D341Med (cell line): ENCODE measurements around the gene ARHGEF28.

ENCODE experiments used
- DNase-seq: peaks from one replicate; pipeline ENCODE4 v3.0.0; 2012; ENCODE audit warnings: low spot score

Gene ARHGEF28

DNA sequence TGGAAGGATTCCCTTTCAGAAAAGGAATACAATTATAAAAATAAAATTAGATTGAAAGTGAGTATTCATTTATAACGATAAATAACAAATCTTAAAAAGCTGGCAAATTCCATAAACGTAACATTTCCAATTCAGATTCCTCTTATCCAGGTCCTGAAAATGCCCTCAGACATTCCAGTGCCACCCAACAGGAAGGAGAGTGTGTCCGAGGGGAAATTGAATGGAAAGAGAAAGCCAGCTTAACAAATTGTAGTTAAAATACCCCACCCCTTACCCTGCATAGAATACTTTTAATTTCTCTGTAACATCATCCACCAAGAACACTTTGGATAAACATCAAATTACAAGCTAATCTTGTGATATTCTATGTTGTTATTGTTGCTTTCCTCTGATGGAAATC, 72.0 kb downstream of the ARHGEF28 start:
- DNase-seq, result no peak

DNA sequence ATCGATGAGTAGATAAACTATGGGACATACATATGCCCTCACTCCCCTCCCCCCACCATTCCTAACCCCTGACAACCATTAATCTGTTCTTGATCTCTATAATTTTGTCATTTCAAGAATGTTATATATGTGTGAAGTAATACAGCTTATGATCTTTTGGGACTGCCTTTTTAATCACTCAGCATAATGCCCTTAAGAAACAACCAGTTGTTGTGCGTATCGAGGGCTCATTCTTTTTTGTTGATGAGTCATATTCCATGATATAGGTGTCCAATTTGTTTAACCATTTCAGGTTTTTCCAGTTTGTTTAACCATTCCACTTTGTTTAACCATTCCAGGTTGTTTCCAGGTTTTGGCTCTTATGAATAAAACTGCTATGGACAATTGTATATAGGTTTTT, 75.6 kb downstream of the ARHGEF28 start:
- no peak for DNase-seq

DNA sequence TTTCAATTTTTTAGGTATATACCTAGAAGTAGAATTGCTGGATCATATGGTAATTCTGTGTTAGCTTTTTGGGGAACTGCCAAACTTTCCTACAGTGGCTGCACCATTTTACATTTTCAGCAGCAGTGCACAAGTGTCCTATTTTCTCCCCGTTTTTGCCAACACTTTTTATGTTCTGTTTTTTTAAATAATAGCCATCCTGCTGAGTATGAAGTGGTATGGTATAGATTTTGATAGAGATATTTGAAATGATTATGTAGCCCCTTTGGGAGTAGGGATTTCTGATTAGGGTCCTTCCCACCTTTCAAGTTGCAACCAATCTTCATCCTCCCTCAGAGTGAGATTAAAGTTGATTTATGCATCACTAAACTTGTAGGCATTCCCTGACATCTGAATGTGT, 76.5 kb downstream of the ARHGEF28 start:
- no peak for DNase-seq

DNA sequence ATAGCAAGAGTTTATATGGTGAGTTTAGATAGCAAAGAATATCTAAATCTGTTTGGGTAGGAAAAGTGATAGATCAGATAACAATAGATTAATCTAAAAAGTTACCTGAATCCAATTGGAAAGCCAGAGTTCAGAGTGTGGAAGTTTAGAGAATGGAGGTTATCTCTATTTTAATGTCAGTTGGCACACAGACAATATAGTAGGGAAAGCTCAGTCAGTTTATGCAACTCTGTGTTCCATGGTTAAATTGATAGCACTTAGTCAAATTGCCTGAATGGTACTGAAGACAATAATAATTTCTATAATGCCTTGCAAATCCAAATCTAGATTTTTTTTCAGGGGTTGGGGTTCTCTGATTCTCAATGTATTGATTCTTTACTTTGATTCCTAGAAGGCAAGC, 77.0 kb downstream of the ARHGEF28 start:
- DNase-seq, result no peak

DNA sequence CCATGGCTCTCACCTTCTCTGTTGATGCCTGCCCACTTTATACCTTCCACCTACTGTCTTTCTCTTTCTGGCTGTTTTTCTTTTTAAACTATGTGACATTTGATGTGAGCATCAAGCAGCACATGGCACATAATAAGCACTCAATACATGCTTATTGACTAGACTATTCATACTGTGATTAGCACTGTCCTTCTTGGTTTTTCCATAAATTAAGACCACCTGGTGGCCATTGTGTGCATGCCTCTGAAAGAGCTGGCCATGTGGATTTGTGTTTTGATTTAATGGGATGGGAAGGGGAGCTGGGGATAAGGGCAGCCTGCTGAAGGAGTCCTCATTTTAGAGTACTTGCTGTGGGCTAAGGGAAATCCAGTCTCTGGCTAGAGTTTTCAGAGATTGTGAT, 79.4 kb downstream of the ARHGEF28 start:
- DNase-seq, result no peak

DNA sequence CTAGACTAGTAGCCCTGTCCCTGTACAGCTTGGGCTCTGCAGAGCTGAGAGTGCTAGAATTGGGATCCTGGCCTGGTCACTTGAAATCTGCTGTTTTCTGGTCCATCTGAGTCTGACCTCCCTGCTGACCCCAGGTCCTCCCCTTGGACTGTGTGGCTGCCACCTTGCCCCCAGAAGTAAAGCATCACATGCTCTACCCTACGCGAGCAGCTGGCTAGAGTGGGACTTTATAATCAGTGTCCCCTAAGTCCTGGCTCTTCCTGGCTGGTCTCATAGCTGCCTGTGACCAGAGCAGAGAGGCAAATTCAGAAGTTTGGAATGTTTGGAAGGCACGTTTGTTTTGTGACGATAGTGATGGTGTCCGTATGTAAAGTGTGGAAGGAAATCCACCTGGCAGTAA, 81.0 kb downstream of the ARHGEF28 start:
- DNase-seq, result no peak

DNA sequence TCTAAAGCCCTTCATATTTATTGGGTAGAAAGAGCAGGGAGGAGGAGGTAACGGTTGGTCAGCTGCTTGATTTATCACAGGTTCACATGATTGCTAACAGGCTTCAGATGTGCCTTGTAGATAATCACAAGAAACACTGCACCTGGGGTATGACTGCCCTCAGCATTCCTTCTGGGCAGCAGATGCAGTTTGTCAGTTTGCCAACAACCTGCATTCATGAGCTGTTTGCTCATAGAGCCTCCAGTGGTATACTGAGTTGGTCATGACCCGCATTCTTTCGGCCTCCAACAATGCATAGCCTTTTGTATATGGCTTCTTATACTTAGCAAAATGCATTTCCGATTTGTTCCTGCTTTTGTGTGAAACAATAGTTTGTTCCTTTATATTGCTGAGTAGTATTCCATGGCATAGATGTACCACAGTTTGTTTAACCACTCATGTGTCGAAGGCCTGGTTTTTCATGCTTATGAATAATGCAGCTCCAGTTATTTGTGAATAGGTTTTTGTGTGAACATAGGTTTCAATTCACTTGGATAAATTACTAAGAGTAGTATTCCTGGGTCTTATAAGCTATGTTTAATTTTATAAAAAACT, 83.6 kb downstream of the ARHGEF28 start:
- DNase-seq, result no peak

DNA sequence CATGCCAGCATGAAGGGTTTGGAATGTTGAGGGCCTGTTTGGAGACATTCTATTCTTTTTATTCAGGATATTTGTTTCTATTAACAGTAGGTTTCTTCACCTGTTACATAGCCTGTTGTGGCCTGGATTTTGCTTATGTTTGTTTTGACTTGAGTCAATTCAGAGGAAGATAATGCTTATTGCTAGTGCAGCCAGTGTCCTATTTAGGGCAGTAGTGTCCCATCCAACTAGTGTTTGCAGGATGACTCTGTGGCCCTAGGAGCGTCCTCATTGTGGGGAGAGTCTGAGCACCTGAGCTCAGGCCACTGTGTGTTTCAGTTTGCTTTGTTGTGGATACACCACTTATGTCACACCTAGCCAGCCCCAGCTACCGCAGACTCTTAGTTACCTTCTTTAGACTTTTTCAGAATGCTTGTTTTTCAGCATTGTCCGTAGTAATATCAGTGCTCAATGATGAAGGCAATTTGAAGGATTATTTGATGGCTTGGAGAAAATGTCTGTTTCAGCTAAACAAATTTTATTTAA, 90.3 kb downstream of the ARHGEF28 start:
- no peak for DNase-seq

DNA sequence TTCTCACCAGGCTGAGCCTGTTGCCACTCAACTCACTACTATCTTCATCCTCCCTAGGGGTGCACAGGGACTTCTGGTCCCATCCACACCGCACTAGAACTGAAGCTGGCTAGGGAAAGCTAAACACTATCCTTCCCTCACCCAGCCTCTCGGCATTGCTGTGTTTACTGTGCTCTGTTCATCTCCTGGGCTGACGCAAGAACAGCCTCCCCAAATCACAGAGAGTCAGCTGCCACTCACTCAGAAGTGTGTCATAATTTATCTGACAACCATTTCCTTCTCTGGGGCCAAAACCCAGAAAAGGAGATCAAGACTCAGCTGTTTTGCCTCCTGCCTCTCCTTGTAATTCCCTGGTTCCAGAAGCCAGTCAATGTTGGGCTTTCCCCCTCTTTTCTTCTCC, 92.8 kb downstream of the ARHGEF28 start:
- no peak for DNase-seq

DNA sequence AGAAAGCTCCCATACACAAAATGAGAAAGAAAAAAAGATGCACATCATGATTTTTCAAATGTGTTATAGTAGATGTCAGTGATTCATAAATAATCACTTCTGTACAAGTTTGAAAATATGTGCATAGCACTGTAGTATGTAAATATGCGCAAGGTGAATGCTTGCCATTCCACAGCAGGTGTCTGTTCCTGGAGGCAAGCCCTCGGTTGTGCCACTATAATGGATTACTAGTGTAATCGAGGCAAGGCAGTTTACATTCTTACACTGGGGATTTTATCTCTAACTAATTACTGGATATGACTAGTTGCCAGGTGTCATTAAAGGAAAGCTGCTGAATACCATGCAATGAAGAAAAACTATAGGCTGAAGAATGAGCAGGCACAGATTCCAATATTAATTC, 93.6 kb downstream of the ARHGEF28 start:
- DNase-seq, result no peak

DNA sequence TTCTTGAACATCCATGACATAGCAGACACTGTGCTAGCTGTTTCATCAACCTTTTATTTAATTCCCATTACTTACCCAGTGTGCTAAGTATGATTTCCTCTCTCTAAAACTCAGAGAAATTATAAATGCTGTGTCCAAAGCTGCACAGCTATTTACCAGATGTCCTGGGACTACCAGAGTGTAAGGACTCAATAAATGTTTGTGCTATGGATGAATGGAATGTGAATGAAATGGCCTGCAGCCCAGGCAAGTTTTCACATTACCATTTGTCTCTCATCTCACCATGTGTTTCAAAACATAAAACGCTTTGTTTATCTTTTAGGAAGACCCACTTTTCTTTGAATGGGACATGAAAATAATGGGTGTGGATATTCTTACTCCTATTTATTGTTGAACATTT, 96.2 kb downstream of the ARHGEF28 start:
- DNase-seq, result no peak

DNA sequence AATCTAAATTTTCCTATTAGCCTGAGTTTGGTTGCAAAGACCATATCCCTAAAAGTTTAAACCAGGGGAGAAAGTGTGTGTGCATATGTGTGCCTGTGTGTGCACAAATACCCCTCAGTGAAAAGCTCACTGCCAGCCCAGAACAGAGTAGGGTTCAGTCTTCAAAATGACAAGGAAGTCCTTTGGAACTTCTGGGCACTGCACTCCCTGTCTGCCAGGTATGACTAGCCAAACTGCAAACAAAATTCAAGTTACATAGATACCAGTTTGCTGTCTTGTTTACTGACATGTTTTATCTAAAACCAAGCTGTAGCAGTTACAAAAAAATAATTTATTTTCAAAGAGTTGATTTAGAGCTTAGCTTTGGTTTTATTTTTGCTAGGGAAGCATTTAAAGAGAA, 100.1 kb downstream of the ARHGEF28 start:
- DNase-seq, result no peak

DNA sequence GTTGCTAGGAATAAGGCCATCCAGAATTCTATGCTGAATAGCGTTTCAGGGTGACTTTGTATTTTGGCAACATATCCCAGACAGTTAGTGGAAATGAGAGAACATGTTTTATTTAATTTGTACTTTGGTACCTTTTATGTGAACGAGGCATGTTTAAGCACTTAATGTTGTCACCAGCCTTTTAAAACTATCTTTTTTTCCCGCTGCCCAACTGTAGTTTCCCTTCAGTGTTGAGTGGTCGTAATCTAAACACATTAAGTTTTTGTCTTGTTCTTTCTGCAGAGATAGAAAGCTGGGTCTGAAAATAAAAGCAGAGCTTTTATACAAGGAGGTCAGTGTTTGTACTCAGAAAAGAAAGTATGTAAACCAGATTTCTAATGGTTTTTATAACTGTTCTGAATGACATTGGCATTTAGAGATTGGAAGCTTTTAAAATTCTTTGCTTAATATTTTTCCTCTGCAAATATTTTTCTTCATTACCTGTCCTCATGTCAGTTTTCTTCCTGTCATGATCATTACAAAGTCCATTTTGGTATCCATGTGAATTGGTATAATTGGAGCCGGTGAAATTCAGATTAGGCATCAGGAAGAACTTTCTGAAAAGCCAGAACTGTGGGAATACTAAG, 100.7 kb downstream of the ARHGEF28 start:
- DNase-seq, result no peak

DNA sequence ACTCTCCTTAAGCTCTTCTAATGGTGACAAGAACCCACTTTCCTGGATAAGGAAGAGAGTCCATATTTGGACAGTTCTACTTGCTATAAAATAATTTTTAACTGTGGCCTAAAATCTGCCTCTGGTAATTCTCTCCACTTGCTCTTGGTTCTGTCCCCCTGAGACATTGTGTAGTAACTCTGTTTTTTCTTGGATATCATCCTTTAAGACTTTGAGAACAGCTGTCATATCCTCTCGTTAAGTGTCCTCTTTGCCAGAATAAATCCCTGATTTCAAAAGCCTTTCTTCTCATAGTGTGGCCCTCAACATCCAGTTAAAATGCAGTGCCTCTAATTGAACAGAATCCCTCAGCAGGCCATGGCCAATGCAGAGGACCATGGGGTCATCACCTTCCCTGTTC, 101.5 kb downstream of the ARHGEF28 start:
- no peak for DNase-seq

DNA sequence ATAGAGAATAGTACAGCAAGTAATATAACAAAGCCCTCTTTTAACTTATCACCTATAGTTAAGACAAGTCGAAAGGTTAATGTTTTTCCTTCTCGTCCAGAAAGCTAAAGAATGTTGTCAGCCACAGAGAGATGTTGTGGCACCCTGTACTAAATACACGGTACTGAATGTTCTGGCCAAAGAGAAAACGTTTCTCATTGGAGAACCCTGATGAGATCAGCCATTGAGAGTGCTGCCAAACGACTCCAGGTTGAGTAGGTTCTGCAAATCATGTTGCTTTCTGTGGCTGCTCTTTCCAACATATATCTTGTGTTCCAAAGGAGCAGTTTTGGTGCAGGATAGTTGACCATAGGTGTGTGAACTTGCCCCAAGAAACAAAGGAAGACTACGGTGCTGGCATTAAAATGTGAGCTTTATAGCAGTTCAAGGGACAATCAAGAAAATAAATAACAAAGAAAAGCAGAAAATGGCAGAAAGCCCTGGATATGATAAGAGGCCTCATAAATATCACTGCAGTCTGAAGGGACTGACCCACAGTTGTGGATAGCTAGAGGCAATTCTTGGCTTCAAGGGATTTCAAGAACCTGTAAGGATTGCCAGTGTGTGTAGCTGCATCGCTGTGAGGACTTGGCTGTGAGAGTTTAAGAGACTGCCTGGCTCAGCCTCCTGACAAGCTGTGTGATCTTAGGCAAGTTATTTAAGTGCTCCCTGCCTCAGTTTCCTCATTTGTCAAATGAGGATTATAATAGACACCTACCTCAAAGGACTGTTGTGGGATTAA, 102.7 kb downstream of the ARHGEF28 start:
- DNase-seq, result no peak

DNA sequence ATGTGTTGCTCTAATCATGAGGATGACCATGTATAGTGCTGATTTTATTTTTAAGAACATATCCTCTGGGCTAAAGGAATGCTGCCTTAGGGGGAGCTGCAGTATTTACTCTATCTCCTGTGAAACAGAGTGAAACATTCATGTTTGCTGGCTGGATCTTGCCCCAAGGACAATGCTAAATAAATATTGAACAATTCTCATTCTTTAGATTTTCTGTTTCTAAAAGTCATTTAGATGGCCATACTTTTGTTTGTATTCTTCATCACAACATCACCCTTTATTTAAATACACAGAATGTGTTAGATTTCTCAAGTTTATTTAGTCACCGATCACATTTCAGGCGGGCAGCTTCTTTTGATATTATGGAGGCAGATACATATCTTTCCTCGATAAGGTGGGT, 103.3 kb downstream of the ARHGEF28 start:
- DNase-seq, result no peak

DNA sequence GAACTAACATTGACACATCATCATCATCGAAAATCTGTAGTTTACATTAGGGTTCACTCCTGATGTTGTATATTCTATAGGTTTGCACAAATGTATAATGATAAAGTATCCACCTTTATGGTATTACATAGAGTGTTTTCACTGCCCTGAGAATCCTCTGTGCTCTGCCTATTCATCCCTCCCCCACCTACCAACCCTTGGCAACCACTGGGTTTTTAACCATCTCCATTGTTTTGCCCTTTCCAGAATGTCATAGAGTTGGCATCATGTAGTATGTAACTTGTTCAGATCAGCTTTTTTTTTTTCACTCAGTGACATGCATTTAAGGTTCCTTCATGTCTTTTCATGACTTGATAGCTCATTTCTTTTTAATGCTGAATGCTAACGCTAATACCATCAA, 106.0 kb downstream of the ARHGEF28 start:
- DNase-seq, result no peak

DNA sequence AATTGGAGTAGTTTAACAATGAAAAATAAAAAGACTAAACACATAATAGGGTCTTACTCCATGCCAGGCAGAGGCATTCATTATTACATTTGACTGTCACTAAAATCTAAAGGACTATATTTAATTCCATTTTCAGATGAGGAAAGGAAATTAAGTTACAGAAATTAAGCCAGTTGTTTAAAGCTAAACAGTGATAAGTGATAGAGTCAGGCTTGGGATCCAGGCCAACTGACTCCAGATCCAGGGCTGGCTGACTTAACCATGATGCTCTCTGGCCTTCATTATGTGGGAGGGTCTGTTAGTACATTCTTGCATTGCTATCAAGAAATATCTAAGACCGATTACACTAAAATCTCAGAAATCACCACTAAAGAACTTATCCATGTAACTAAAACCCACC, 107.2 kb downstream of the ARHGEF28 start:
- no peak for DNase-seq

DNA sequence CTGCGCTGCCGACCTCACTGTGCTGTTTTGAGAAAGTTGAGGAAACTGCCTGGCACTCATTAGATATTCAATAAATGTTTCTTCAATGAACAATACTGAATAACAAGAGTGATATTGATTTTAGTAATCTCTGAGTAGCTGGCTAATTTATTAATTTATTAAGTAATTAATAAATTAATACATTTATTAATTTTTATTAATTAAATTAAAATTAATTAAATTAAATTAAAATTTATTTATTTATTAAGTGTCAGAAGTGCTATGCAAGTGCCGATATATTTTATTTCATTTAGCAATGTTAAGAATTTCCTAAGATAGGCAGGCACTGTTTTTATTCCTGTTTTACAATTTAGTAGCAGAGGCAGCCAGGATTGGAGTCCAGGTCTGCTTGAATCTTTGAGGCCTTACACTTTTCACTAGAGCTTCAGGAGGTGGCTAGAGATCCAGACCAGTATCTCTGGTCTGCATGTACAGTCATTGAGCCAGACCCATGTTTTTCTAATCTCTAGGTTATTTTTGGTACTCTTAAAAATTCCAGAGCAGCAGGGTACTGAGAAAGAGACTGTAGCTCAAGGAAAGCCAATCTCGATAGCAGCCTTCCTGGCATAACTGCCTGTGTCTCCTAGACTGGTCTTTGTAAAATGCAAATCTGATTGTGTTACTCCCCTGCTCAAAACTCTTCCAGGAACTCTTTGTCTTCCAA, 109.2 kb downstream of the ARHGEF28 start:
- DNase-seq, result no peak

DNA sequence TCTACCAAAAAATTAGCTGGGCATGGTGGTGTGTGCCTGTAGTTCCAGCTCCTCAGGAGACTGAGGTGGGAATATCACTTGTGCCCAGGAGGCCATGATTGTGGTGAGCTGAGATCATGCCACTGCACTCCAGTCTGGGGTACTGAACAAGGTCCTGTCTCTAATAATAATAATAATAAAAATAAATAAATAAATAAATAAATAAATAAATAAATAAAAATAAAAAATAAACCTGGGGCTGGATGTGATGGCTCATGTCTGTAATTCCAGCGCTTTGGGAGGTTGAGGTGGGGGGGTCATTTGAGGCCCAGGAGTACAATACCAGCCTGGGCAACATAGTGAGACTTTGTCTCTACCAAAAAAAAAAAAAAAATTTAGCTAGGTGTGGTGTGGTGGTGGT, 113.7 kb downstream of the ARHGEF28 start:
- no peak for DNase-seq

DNA sequence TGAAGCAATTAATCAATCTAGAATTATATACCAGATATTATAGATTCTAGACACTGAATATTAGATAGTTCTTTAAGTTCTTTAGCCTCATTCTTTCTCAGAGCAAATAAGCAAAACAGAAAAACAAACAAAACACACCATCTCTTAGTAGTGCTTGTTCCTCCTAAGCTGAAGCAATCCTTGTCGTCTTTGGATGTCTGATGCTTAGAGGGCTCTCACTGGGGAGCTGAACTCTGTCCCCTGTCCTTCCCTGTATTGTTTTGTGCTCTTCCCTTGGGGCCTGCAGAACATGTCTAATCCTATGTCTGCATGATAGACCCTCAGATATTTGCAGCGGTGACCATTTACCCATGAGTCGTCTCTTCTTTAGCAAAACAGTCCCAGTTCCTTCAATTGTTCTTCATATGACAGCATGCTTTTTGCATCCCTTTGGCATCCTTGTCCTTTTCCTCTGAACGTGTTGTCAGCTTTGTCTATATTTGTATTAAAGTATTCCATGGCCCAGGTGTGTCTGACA, 114.3 kb downstream of the ARHGEF28 start:
- no peak for DNase-seq

DNA sequence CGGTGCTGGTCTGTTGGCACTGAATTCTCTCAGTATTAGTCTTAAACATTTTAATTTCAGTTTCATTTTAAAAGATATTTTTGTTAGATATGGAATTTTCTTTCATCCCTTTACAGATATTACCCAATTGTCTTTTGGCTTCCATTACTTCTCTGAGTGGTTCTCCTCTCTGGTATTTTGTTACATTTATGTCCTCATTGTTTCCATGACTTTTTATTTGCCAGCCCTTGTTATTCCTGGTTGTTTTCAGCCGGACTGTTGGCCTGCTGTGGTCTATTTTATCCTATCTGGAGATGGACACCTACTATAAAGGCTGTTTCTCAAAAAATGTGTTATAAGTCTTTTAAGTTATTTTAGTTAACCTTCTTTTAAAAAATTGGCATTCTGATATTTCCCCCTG, 117.2 kb downstream of the ARHGEF28 start:
- DNase-seq, result no peak

DNA sequence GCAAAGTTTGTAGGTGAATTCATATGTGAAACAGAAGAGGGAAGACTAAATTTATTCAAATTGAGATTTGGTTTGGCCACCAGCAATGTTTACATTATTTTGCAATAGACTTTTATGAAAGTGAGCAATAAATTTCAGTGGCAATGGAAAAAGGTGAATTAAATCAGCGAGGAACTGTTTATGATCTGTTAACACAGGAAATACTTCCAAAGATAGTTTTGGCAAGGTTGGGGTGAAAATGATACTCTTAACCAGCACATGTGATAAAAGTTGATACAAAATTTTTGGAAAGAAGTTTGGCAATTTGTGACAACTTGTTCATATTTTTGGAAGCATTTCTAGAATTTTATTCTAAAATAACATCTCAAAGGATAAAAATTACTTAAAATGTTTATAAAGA, 119.8 kb downstream of the ARHGEF28 start:
- no peak for DNase-seq
